Measurements from ENCODE around the gene IFNAR1.
"Not testable (repeated sequence)": the region's sequence is repeated elsewhere in the genome, so short reads cannot be mapped to it uniquely, and the experiment has no call there.

DNA sequence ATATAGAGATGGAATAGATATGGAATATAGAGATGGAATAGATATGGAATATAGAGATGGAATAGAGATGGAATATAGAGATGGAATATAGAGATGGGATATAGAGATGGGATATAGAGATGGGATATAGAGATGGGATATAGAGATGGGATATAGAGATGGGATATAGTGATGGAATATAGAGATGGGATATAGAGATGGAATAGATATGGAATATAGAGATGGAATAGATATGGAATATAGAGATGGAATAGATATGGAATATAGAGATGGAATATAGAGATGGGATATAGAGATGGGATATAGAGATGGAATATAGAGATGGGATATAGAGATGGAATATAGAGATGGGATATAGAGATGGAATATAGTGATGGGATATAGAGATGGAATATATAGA is 1.2 kb upstream of the IFNAR1 start:
- TF ChIP-seq, protein P1, sequence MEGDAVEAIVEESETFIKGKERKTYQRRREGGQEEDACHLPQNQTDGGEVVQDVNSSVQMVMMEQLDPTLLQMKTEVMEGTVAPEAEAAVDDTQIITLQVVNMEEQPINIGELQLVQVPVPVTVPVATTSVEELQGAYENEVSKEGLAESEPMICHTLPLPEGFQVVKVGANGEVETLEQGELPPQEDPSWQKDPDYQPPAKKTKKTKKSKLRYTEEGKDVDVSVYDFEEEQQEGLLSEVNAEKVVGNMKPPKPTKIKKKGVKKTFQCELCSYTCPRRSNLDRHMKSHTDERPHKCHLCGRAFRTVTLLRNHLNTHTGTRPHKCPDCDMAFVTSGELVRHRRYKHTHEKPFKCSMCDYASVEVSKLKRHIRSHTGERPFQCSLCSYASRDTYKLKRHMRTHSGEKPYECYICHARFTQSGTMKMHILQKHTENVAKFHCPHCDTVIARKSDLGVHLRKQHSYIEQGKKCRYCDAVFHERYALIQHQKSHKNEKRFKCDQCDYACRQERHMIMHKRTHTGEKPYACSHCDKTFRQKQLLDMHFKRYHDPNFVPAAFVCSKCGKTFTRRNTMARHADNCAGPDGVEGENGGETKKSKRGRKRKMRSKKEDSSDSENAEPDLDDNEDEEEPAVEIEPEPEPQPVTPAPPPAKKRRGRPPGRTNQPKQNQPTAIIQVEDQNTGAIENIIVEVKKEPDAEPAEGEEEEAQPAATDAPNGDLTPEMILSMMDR (IDR thresholded peaks at IDR 0.05 in 8 of 11, conservative IDR thresholded peaks at IDR 0.05 in 3 of 11), result not testable (repeated sequence)
- TF ChIP-seq POLR2AphosphoS5, POLR2A (IDR thresholded peaks at IDR 0.05): not testable (repeated sequence)

Data from spleen (tissue), 7 donors.